H9 (cell line): Measurements from ENCODE around the gene ATF6. TPM values are rescaled to one million over a fixed set of nuclear protein-coding genes. Genes with fewer than 3 reads are reported as not detected.

Source experiments
- DNase-seq: peaks from one replicate; pipeline ENCODE4 v3.0.0-alpha.2; 2017
- H2AFZ ChIP-seq: one replicate; pipeline ENCODE4 v1.6.1; 2013; ENCODE audit warnings: mild to moderate bottlenecking, low read length, control low read depth, moderate library complexity
- H2AK5ac ChIP-seq: 2 replicates; pipeline ENCODE4 v1.6.1; 2013; ENCODE audit warnings: low read length, control low read depth, mixed read lengths; ENCODE audit not compliant: insufficient read length
- H2BK120ac ChIP-seq: one replicate; pipeline ENCODE4 v1.6.1; 2013; ENCODE audit warnings: low read depth, mild to moderate bottlenecking, low read length, control low read depth, inconsistent platforms; ENCODE audit not compliant: poor library complexity, severe bottlenecking
- H2BK12ac ChIP-seq: 2 replicates; pipeline ENCODE4 v1.6.1; 2013; ENCODE audit warnings: low read length, control low read depth, mixed read lengths, low read depth; ENCODE audit not compliant: insufficient read length
- H2BK15ac ChIP-seq: 2 replicates; pipeline ENCODE4 v1.6.1; 2013; ENCODE audit warnings: low read depth, low read length, control low read depth
- H2BK20ac ChIP-seq: one replicate; pipeline ENCODE4 v1.6.1; 2013; ENCODE audit warnings: low read depth, mild to moderate bottlenecking, low read length, control low read depth, inconsistent platforms; ENCODE audit not compliant: poor library complexity, severe bottlenecking
- H2BK5ac ChIP-seq: 2 replicates; pipeline ENCODE4 v1.6.1; 2013; ENCODE audit warnings: low read length, control low read depth, mixed read lengths; ENCODE audit not compliant: insufficient read length
- H3K14ac ChIP-seq: 2 replicates; pipeline ENCODE4 v1.6.1; 2013; ENCODE audit warnings: low read length, control low read depth; ENCODE audit not compliant: insufficient read depth
- H3K18ac ChIP-seq: 2 replicates; pipeline ENCODE4 v1.6.1; 2013; ENCODE audit warnings: low read depth, mild to moderate bottlenecking, mixed read lengths, low read length, control low read depth; ENCODE audit not compliant: insufficient read length
- H3K23ac ChIP-seq: 2 replicates; pipeline ENCODE4 v1.6.1; 2013; ENCODE audit warnings: low read length, control low read depth, mixed read lengths, low read depth; ENCODE audit not compliant: insufficient read length
- H3K23me2 ChIP-seq: 2 replicates; pipeline ENCODE4 v1.6.1; 2013; ENCODE audit warnings: low read depth, mild to moderate bottlenecking, mixed read lengths, low read length, control low read depth; ENCODE audit not compliant: insufficient read length, poor library complexity, severe bottlenecking
- H3K27ac ChIP-seq: 2 replicates; pipeline ENCODE4 v1.5.1; 2013; ENCODE audit warnings: low read length, control low read depth, mixed read lengths, low read depth; ENCODE audit not compliant: insufficient read length
- H3K27me3 ChIP-seq: 2 replicates; pipeline ENCODE4 v1.6.1; 2013; ENCODE audit warnings: low read length, control low read depth, inconsistent platforms; ENCODE audit not compliant: insufficient read depth
- H3K4ac ChIP-seq: 2 replicates; pipeline ENCODE4 v1.6.1; 2013; ENCODE audit warnings: low read depth, mild to moderate bottlenecking, control low read depth, inconsistent platforms, low read length, moderate library complexity
- H3K4me1 ChIP-seq: 2 replicates; pipeline ENCODE4 v1.6.1; 2013; ENCODE audit warnings: low read length, control low read depth, inconsistent platforms; ENCODE audit not compliant: insufficient read depth
- H3K4me2 ChIP-seq: 2 replicates; pipeline ENCODE4 v1.6.1; 2013; ENCODE audit warnings: low read length, control low read depth, mixed read lengths; ENCODE audit not compliant: insufficient read length, insufficient read depth
- H3K56ac ChIP-seq: 2 replicates; pipeline ENCODE4 v1.6.1; 2013; ENCODE audit warnings: low read depth, mild to moderate bottlenecking, mixed read lengths, low read length, control low read depth; ENCODE audit not compliant: insufficient read length
- H3K79me1 ChIP-seq: 2 replicates; pipeline ENCODE4 v1.6.1; 2013; ENCODE audit warnings: low read depth, mild to moderate bottlenecking, moderate library complexity, low read length, control low read depth, inconsistent platforms; ENCODE audit not compliant: insufficient read depth, poor library complexity, severe bottlenecking
- H3K79me2 ChIP-seq: 2 replicates; pipeline ENCODE4 v1.6.1; 2013; ENCODE audit warnings: low read length, control low read depth, inconsistent platforms; ENCODE audit not compliant: insufficient read depth
- H3K9ac ChIP-seq: 2 replicates; pipeline ENCODE4 v1.6.1; 2013; ENCODE audit warnings: low read length, control low read depth, mixed read lengths; ENCODE audit not compliant: insufficient read length; ENCODE audit errors: extremely low read depth
- H3K9me3 ChIP-seq: one replicate; pipeline ENCODE4 v1.6.1; 2013; ENCODE audit warnings: low read depth, low read length, inconsistent platforms; ENCODE audit not compliant: control insufficient read depth
- H3T11ph ChIP-seq: one replicate; pipeline ENCODE4 v1.6.1; 2013; ENCODE audit warnings: mild to moderate bottlenecking, low read length, control low read depth, inconsistent platforms
- H4K20me1 ChIP-seq: one replicate; pipeline ENCODE4 v1.6.1; 2013; ENCODE audit not compliant: control insufficient read depth, insufficient read length, insufficient read depth
- H4K5ac ChIP-seq: 2 replicates; pipeline ENCODE4 v1.6.1; 2013; ENCODE audit warnings: low read depth, mild to moderate bottlenecking, mixed read lengths, low read length, control low read depth; ENCODE audit not compliant: insufficient read length
- H4K8ac ChIP-seq: replicated peaks from 2 replicates; pipeline ENCODE4 v1.6.1; 2013; ENCODE audit warnings: low read length, control low read depth, mixed read lengths, low read depth; ENCODE audit not compliant: insufficient read length
- H4K91ac ChIP-seq: 2 replicates; pipeline ENCODE4 v1.6.1; 2013; ENCODE audit warnings: low read depth, mild to moderate bottlenecking, moderate library complexity, mixed read lengths, low read length, control low read depth; ENCODE audit not compliant: insufficient read length
- H3K27ac Mint-ChIP-seq, 3 experiments: 2 replicates in 2 of 3; 3 replicates in 1 of 3; pipeline ENCODE4 v1.8.0; 2020 to 2021; ENCODE audit warnings: mixed read lengths in 3 of 3, mild to moderate bottlenecking in 1 of 3, moderate library complexity in 1 of 3
- H3K27me3 Mint-ChIP-seq: 2 replicates; pipeline ENCODE4 v1.8.0; 2021; ENCODE audit warnings: low read depth, mild to moderate bottlenecking, moderate library complexity, mixed read lengths
- H3K36me3 Mint-ChIP-seq, 3 experiments: 2 replicates in 2 of 3; 3 replicates in 1 of 3; pipeline ENCODE4 v1.8.0; 2020 to 2021; ENCODE audit warnings: low read depth in 3 of 3, mixed read lengths in 3 of 3; ENCODE audit not compliant: insufficient read depth in 1 of 3
- H3K4me1 Mint-ChIP-seq, 2 experiments: 2 replicates each; pipeline ENCODE4 v1.8.0; 2020; ENCODE audit warnings: mixed read lengths in 2 of 2
- H3K4me3 Mint-ChIP-seq, 2 experiments: 2 replicates in 1 of 2; 3 replicates in 1 of 2; pipeline ENCODE4 v1.8.0; 2020 to 2021; ENCODE audit warnings: mild to moderate bottlenecking in 2 of 2, mixed read lengths in 2 of 2, moderate library complexity in 1 of 2
- H3K9me3 Mint-ChIP-seq, 2 experiments: 2 replicates in 1 of 2; 3 replicates in 1 of 2; pipeline ENCODE4 v1.8.0; 2020; ENCODE audit warnings: mild to moderate bottlenecking in 2 of 2, mixed read lengths in 2 of 2, moderate library complexity in 1 of 2
- WGBS: extraction: QIAGEN DNeasy Blood & Tissue Kit; methylation state at CpG from one replicate; pipeline ENCODE4 v1.1.7; 2013; ENCODE audit warnings: missing lambda C conversion rate, low lambda C conversion rate, mixed read lengths; ENCODE audit not compliant: insufficient read length; ENCODE audit errors: extremely low coverage; 5-methylcytosine and 5-hydroxymethylcytosine counted together
- total RNA-seq: library from RNA; stranded (reverse); gene quantifications from 2 replicates; pipeline ENCODE4 v1.2.1, GENCODE V29; 2021
- TF ChIP-seq, protein P1 (sequence below): fragments of 200-600 bp; sonication (generic); conservative IDR thresholded peaks from 3 replicates; pipeline ENCODE4 v1.8.0; 2021; ENCODE audit warnings: antibody characterized with exemption, mild to moderate bottlenecking

The ATF6 gene
- total RNA-seq, 1 experiment from 2014 or later: 11.2 TPM

GRCh38 chr1:161773791-161774190 lies 7.7 kb downstream of the ATF6 start:
- no peaks in the 10 kb centered on the region; the same call in 1 of the 2 replicates for H3K79me2 ChIP-seq

More at GRCh38 chr1:161773791-161774190, 7.7 kb downstream of the ATF6 start:
- Histone ChIP-seq H3K4ac (no peak overlapping the region), H2BK120ac (no peak overlapping the region), H2AK5ac (no peak overlapping the region), H3K27ac (no peak overlapping the region), H3K4me2 (no peak overlapping the region), H2BK20ac (no peak overlapping the region), H4K8ac (no peak overlapping the region), H2BK12ac (no peak overlapping the region), H3K23me2 (no peaks in the 10 kb centered on the region), H3K18ac (no peak overlapping the region), H3K79me1 (no peaks in the 10 kb centered on the region), H3T11ph (no peak overlapping the region), H3K14ac (no peak overlapping the region), H2BK15ac (no peak overlapping the region), H3K9me3 (no peaks in the 10 kb centered on the region), H4K91ac (no peak overlapping the region), H4K5ac (no peak overlapping the region), H4K20me1 (no peaks in the 10 kb centered on the region), H3K27me3 (no peaks in the 10 kb centered on the region), H2BK5ac (no peak overlapping the region), H3K9ac (no peak overlapping the region), H3K56ac (no peak overlapping the region), H3K23ac (no peak overlapping the region), H3K4me1 (no peaks in the 10 kb centered on the region; the same call in 1 of the 2 replicates), H2AFZ (no peak overlapping the region)
- no peak for DNase-seq
- Mint-ChIP-seq H3K36me3 (no peaks in the 10 kb centered on the region), H3K9me3 (no peaks in the 10 kb centered on the region), H3K27ac (no peak overlapping the region), H3K4me1 (peaks cover 0 to 3% of the 10 kb centered on the region in 2 experiments; a peak in 1 of 4 replicates), H3K4me3 (no peak overlapping the region), H3K27me3 (no peaks in the 10 kb centered on the region)
- 100% methylated on average over 1 of the region's 4 CpGs for WGBS
- TF ChIP-seq, protein P1, sequence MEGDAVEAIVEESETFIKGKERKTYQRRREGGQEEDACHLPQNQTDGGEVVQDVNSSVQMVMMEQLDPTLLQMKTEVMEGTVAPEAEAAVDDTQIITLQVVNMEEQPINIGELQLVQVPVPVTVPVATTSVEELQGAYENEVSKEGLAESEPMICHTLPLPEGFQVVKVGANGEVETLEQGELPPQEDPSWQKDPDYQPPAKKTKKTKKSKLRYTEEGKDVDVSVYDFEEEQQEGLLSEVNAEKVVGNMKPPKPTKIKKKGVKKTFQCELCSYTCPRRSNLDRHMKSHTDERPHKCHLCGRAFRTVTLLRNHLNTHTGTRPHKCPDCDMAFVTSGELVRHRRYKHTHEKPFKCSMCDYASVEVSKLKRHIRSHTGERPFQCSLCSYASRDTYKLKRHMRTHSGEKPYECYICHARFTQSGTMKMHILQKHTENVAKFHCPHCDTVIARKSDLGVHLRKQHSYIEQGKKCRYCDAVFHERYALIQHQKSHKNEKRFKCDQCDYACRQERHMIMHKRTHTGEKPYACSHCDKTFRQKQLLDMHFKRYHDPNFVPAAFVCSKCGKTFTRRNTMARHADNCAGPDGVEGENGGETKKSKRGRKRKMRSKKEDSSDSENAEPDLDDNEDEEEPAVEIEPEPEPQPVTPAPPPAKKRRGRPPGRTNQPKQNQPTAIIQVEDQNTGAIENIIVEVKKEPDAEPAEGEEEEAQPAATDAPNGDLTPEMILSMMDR: no peak
